ENCODE measurements around the gene LGI4.

- TF ChIP-seq, protein P1, sequence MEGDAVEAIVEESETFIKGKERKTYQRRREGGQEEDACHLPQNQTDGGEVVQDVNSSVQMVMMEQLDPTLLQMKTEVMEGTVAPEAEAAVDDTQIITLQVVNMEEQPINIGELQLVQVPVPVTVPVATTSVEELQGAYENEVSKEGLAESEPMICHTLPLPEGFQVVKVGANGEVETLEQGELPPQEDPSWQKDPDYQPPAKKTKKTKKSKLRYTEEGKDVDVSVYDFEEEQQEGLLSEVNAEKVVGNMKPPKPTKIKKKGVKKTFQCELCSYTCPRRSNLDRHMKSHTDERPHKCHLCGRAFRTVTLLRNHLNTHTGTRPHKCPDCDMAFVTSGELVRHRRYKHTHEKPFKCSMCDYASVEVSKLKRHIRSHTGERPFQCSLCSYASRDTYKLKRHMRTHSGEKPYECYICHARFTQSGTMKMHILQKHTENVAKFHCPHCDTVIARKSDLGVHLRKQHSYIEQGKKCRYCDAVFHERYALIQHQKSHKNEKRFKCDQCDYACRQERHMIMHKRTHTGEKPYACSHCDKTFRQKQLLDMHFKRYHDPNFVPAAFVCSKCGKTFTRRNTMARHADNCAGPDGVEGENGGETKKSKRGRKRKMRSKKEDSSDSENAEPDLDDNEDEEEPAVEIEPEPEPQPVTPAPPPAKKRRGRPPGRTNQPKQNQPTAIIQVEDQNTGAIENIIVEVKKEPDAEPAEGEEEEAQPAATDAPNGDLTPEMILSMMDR (conservative IDR thresholded peaks at IDR 0.05; ENCODE audit: low read length) = no peak
- no peak for TF ChIP-seq EZH2phosphoT487 (IDR thresholded peaks at IDR 0.05; ENCODE audit: borderline replicate concordance)
These were observed 39.0 kb downstream of the LGI4 start for GRCh38 chr19:35095667-35096368.
